ENCODE data around the gene STAM.

GRCh38 chr10:17701301-17701700, 57.4 kb downstream of the STAM start:
- no peak for TF ChIP-seq CTCF (IDR thresholded peaks at IDR 0.05; ENCODE audit: insufficient read depth, low read depth, low read length)
- TF ChIP-seq EZH2 (IDR thresholded peaks at IDR 0.05; ENCODE audit: insufficient read depth, low read length) = no peak
